ENCODE results near the gene VTN.

DNA sequence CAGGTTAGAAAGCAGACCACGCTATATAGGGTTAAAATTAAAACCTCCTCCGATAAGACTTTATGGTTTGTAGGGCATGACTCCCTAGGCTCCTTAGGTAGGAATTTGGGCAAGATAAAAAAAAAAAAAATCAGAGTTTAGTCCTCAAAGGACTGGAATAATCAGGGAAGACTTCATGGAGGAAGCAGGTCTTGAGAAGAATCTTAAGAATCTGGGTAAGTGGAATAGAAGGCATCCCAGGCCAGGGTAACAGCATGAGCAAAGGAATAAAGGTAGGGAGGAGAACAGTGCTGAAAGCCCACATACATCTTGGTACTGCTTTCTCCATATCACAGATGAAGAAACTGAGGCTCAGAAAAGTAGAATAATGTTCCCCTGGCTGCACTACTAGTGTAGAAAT, 20.5 kb upstream of the VTN start:
- TF ChIP-seq POLR2A (IDR thresholded peaks at IDR 0.05): no peak
- TF ChIP-seq, protein P1, sequence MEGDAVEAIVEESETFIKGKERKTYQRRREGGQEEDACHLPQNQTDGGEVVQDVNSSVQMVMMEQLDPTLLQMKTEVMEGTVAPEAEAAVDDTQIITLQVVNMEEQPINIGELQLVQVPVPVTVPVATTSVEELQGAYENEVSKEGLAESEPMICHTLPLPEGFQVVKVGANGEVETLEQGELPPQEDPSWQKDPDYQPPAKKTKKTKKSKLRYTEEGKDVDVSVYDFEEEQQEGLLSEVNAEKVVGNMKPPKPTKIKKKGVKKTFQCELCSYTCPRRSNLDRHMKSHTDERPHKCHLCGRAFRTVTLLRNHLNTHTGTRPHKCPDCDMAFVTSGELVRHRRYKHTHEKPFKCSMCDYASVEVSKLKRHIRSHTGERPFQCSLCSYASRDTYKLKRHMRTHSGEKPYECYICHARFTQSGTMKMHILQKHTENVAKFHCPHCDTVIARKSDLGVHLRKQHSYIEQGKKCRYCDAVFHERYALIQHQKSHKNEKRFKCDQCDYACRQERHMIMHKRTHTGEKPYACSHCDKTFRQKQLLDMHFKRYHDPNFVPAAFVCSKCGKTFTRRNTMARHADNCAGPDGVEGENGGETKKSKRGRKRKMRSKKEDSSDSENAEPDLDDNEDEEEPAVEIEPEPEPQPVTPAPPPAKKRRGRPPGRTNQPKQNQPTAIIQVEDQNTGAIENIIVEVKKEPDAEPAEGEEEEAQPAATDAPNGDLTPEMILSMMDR (IDR thresholded peaks at IDR 0.05): no peak

All from thyroid gland (tissue), 4 donors.